Measurements from ENCODE around the gene SLC25A45. TPM values are rescaled to one million over a fixed set of nuclear protein-coding genes. Genes with fewer than 3 reads are reported as not detected.

Gene SLC25A45
- total RNA-seq, 4 donors from 2014 or later, result 0.29 to 5.9 (median 5.3) TPM; not detected in 1

DNA sequence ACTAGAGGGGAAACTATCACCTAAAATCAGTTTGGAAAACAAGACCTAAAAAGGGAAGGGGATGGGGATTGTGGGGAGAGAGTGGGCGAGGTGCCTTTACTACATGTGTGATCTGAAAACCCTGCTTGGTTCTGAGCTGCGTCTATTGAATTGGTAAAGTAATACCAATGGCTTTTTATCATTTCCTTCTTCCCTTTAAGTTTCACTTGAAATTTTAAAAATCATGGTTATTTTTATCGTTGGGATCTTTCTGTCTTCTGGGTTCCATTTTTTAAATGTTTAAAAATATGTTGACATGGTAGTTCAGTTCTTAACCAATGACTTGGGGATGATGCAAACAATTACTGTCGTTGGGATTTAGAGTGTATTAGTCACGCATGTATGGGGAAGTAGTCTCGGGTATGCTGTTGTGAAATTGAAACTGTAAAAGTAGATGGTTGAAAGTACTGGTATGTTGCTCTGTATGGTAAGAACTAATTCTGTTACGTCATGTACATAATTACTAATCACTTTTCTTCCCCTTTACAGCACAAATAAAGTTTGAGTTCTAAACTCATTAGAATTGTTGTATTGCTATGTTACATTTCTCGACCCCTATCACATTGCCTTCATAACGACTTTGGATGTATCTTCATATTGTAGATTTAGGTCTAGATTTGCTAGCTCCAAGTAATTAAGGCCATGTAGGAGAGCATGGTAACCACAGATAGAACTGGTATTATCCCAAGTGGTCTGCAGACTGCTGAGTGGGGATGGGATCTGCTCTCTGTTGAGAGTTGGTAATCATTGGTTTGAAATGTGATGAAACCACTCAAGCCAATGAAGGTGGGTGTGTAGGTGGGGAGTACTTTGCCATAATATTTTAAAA, 43.8 kb upstream of the SLC25A45 start:
- Histone ChIP-seq H3K27ac (peak overlapping the region; percentile 98 to 99), H3K27me3 (no peaks in the 10 kb centered on the region), H3K9me3 (no peaks in the 10 kb centered on the region), H3K36me3 (no peaks in the 10 kb centered on the region), H3K4me3 (peak overlapping the region; percentile 76 to 91), H3K4me1 (no peaks in the 10 kb centered on the region)
- peak in 1 of 2 donors; percentile 17 for DNase-seq
- no peak for TF ChIP-seq POLR2A (IDR thresholded peaks at IDR 0.05)
- TF ChIP-seq, protein P1, sequence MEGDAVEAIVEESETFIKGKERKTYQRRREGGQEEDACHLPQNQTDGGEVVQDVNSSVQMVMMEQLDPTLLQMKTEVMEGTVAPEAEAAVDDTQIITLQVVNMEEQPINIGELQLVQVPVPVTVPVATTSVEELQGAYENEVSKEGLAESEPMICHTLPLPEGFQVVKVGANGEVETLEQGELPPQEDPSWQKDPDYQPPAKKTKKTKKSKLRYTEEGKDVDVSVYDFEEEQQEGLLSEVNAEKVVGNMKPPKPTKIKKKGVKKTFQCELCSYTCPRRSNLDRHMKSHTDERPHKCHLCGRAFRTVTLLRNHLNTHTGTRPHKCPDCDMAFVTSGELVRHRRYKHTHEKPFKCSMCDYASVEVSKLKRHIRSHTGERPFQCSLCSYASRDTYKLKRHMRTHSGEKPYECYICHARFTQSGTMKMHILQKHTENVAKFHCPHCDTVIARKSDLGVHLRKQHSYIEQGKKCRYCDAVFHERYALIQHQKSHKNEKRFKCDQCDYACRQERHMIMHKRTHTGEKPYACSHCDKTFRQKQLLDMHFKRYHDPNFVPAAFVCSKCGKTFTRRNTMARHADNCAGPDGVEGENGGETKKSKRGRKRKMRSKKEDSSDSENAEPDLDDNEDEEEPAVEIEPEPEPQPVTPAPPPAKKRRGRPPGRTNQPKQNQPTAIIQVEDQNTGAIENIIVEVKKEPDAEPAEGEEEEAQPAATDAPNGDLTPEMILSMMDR (IDR thresholded peaks at IDR 0.05), result no peak
- intact Hi-C loops (cut with DNase I; ENCODE audit: low total_unique reads), result no loop called here

DNA sequence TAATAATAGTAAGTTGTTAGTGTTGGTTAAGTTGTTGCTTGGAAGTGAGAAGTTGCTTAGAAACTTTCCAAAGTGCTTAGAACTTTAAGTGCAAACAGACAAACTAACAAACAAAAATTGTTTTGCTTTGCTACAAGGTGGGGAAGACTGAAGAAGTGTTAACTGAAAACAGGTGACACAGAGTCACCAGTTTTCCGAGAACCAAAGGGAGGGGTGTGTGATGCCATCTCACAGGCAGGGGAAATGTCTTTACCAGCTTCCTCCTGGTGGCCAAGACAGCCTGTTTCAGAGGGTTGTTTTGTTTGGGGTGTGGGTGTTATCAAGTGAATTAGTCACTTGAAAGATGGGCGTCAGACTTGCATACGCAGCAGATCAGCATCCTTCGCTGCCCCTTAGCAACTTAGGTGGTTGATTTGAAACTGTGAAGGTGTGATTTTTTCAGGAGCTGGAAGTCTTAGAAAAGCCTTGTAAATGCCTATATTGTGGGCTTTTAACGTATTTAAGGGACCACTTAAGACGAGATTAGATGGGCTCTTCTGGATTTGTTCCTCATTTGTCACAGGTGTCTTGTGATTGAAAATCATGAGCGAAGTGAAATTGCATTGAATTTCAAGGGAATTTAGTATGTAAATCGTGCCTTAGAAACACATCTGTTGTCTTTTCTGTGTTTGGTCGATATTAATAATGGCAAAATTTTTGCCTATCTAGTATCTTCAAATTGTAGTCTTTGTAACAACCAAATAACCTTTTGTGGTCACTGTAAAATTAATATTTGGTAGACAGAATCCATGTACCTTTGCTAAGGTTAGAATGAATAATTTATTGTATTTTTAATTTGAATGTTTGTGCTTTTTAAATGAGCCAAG, 42.9 kb upstream of the SLC25A45 start:
- Histone ChIP-seq H3K27me3 (no peaks in the 10 kb centered on the region), H3K4me1 (peaks cover 0 to 5% of the 10 kb centered on the region in 2 donors)
- intact Hi-C loops (cut with DNase I; ENCODE audit: low total_unique reads), result no loop called here

DNA sequence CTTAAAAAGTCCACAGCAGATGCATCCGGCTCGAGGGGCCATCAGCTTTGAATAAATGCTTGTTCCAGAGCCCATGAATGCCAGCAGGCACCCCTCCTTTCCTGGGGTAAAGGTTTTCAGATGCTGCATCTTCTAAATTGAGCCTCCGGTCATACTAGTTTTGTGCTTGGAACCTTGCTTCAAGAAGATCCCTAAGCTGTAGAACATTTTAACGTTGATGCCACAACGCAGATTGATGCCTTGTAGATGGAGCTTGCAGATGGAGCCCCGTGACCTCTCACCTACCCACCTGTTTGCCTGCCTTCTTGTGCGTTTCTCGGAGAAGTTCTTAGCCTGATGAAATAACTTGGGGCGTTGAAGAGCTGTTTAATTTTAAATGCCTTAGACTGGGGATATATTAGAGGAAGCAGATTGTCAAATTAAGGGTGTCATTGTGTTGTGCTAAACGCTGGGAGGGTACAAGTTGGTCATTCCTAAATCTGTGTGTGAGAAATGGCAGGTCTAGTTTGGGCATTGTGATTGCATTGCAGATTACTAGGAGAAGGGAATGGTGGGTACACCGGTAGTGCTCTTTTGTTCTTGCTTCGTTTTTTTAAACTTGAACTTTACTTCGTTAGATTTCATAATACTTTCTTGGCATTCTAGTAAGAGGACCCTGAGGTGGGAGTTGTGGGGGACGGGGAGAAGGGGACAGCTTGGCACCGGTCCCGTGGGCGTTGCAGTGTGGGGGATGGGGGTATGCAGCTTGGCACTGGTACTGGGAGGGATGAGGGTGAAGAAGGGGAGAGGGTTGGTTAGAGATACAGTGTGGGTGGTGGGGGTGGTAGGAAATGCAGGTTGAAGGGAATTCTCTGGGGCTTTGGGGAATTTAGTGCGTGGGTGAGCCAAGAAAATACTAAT, 42.0 kb upstream of the SLC25A45 start:
- peak; percentile 51 for DNase-seq

More for the DNA sequence above, 42.9 kb upstream of the SLC25A45 start:
- H3K4me3 ChIP-seq, result peak overlapping the region; percentile 76 to 91
- no peaks in the 10 kb centered on the region for H3K9me3 ChIP-seq
- H3K27ac ChIP-seq, result peak overlapping the region; percentile 98 to 99
- DNase-seq, result peak; percentile 21 to 62
- TF ChIP-seq POLR2A (IDR thresholded peaks at IDR 0.05), result peak in 1 of 2 donors; percentile 38
- TF ChIP-seq, protein P1 (IDR thresholded peaks at IDR 0.05), result peak in 1 of 4 experiments; percentile 50
- no peaks in the 10 kb centered on the region for H3K36me3 ChIP-seq

DNA sequence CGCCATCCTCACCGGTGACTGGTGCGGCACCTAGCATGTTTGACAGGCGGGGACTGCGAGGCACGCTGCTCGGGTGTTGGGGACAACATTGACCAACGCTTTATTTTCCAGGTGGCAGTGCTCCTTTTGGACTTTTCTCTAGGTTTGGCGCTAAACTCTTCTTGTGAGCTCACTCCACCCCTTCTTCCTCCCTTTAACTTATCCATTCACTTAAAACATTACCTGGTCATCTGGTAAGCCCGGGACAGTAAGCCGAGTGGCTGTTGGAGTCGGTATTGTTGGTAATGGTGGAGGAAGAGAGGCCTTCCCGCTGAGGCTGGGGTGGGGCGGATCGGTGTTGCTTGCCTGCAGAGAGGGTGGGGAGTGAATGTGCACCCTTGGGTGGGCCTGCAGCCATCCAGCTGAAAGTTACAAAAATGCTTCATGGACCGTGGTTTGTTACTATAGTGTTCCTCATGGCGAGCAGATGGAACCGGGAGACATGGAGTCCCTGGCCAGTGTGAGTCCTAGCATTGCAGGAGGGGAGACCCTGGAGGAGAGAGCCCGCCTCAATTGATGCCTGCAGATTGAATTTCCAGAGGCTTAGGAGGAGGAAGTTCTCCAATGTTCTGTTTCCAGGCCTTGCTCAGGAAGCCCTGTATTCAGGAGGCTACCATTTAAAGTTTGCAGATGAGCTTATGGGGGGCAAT, 41.2 kb upstream of the SLC25A45 start:
- H3K4me3 ChIP-seq, result peak overlapping the region; percentile 76 to 91
- H3K36me3 ChIP-seq, result no peaks in the 10 kb centered on the region
- H3K27me3 ChIP-seq, result no peaks in the 10 kb centered on the region
- intact Hi-C loops (cut with DNase I; ENCODE audit: low total_unique reads), result loop anchor here (2.0 kb wide), 1 partner anchor 75 kb away; the partner anchor contains the start of gene MALAT1
- H3K9me3 ChIP-seq, result no peaks in the 10 kb centered on the region
- TF ChIP-seq, protein P1 (IDR thresholded peaks at IDR 0.05), result no peak
- peak in 1 of 2 donors; percentile 16 for TF ChIP-seq POLR2A (IDR thresholded peaks at IDR 0.05)
- H3K27ac ChIP-seq, result peak overlapping the region; percentile 98 to 99
- DNase-seq, result peak in 1 of 2 donors; percentile 28
- peaks cover 0 to 7% of the 10 kb centered on the region in 2 donors for H3K4me1 ChIP-seq

More for the DNA sequence above, 42.0 kb upstream of the SLC25A45 start:
- no peaks in the 10 kb centered on the region for H3K36me3 ChIP-seq
- H3K4me1 ChIP-seq, result peaks cover 0 to 7% of the 10 kb centered on the region in 2 donors
- intact Hi-C loops (cut with DNase I; ENCODE audit: low total_unique reads), result no loop called here
- H3K27ac ChIP-seq, result peak overlapping the region; percentile 98 to 99
- no peaks in the 10 kb centered on the region for H3K27me3 ChIP-seq
- peak overlapping the region; percentile 76 to 91 for H3K4me3 ChIP-seq
- peak in 1 of 2 donors; percentile 15 for TF ChIP-seq POLR2A (IDR thresholded peaks at IDR 0.05)
- TF ChIP-seq, protein P1 (IDR thresholded peaks at IDR 0.05), result no peak
- no peaks in the 10 kb centered on the region for H3K9me3 ChIP-seq

Data from uterus (tissue), 4 donors.